ENCODE measurements around the gene ADARB2.

The ADARB2 gene

GRCh38 chr10:1532636-1533035, 204.7 kb downstream of the ADARB2 start:
- no peak for TF ChIP-seq TCF12 (IDR thresholded peaks at IDR 0.05; ENCODE audit: low read depth)
- TF ChIP-seq NFIC (IDR thresholded peaks at IDR 0.05) = no peak
- TF ChIP-seq EGR1 (IDR thresholded peaks at IDR 0.05) = no peak
- no peak for TF ChIP-seq CREB1 (IDR thresholded peaks at IDR 0.05; ENCODE audit: low read depth)
- TF ChIP-seq RAD21 (IDR thresholded peaks at IDR 0.05; ENCODE audit: low read depth) = no peak
- no peak for TF ChIP-seq USF1 (IDR thresholded peaks at IDR 0.05)
- TF ChIP-seq TAF1 (IDR thresholded peaks at IDR 0.05; ENCODE audit: low read depth) = no peak
- TF ChIP-seq FOXM1 (IDR thresholded peaks at IDR 0.05; ENCODE audit: borderline replicate concordance, low read depth) = no peak
- no peak for TF ChIP-seq EP300 (IDR thresholded peaks at IDR 0.05; ENCODE audit: borderline replicate concordance)
- no peak for TF ChIP-seq MAX (IDR thresholded peaks at IDR 0.05)
- TF ChIP-seq REST (IDR thresholded peaks at IDR 0.05; ENCODE audit: low read depth) = no peak
- TF ChIP-seq YY1 (IDR thresholded peaks at IDR 0.05; ENCODE audit: low read depth) = no peak
- TF ChIP-seq CEBPB (IDR thresholded peaks at IDR 0.05) = no peak
- no peak for TF ChIP-seq ZBTB7A (IDR thresholded peaks at IDR 0.05; ENCODE audit: low read depth)
- no peak for TF ChIP-seq TEAD4 (IDR thresholded peaks at IDR 0.05)

GRCh38 chr10:1531883-1532597, 205.3 kb downstream of the ADARB2 start:
- no peak for TF ChIP-seq REST (IDR thresholded peaks at IDR 0.05; ENCODE audit: low read depth)
- TF ChIP-seq TAF1 (IDR thresholded peaks at IDR 0.05; ENCODE audit: low read depth) = no peak
- TF ChIP-seq FOXM1 (IDR thresholded peaks at IDR 0.05; ENCODE audit: borderline replicate concordance, low read depth) = no peak
- TF ChIP-seq ZBTB7A (IDR thresholded peaks at IDR 0.05; ENCODE audit: low read depth) = no peak
- TF ChIP-seq USF1 (IDR thresholded peaks at IDR 0.05) = no peak
- no peak for TF ChIP-seq EGR1 (IDR thresholded peaks at IDR 0.05)
- no peak for TF ChIP-seq NFIC (IDR thresholded peaks at IDR 0.05)
- TF ChIP-seq MAX (IDR thresholded peaks at IDR 0.05) = no peak
- TF ChIP-seq RAD21 (IDR thresholded peaks at IDR 0.05; ENCODE audit: low read depth) = no peak
- TF ChIP-seq TCF12 (IDR thresholded peaks at IDR 0.05; ENCODE audit: low read depth) = no peak
- no peak for TF ChIP-seq TEAD4 (IDR thresholded peaks at IDR 0.05)
- TF ChIP-seq EP300 (IDR thresholded peaks at IDR 0.05; ENCODE audit: borderline replicate concordance) = no peak

GRCh38 chr10:1530871-1531517, 206.3 kb downstream of the ADARB2 start:
- no peak for TF ChIP-seq MAX (IDR thresholded peaks at IDR 0.05)
- no peak for TF ChIP-seq REST (IDR thresholded peaks at IDR 0.05; ENCODE audit: low read depth)
- no peak for TF ChIP-seq ZBTB7A (IDR thresholded peaks at IDR 0.05; ENCODE audit: low read depth)
- no peak for TF ChIP-seq YY1 (IDR thresholded peaks at IDR 0.05; ENCODE audit: low read depth)
- TF ChIP-seq EP300 (IDR thresholded peaks at IDR 0.05; ENCODE audit: borderline replicate concordance) = no peak
- no peak for TF ChIP-seq CEBPB (IDR thresholded peaks at IDR 0.05)
- TF ChIP-seq TAF1 (IDR thresholded peaks at IDR 0.05; ENCODE audit: low read depth) = no peak
- no peak for TF ChIP-seq USF1 (IDR thresholded peaks at IDR 0.05)
- TF ChIP-seq FOXM1 (IDR thresholded peaks at IDR 0.05; ENCODE audit: borderline replicate concordance, low read depth) = no peak
- TF ChIP-seq RAD21 (IDR thresholded peaks at IDR 0.05; ENCODE audit: low read depth) = no peak
- no peak for TF ChIP-seq TEAD4 (IDR thresholded peaks at IDR 0.05)
- TF ChIP-seq CREB1 (IDR thresholded peaks at IDR 0.05; ENCODE audit: low read depth) = no peak
- TF ChIP-seq TCF12 (IDR thresholded peaks at IDR 0.05; ENCODE audit: low read depth) = no peak
- no peak for TF ChIP-seq NFIC (IDR thresholded peaks at IDR 0.05)
- TF ChIP-seq EGR1 (IDR thresholded peaks at IDR 0.05) = no peak

Measured in Ishikawa (cell line).